ENCODE measurements around the gene SH2D7.
"Not testable (repeated sequence)": the region's sequence is repeated elsewhere in the genome, so short reads cannot be mapped to it uniquely, and the experiment has no call there.

The SH2D7 gene

GRCh38 chr15:78146425-78147154 is 54.2 kb downstream of the SH2D7 start:
- DNase-seq: no peak

- DNase-seq: no peak
These were observed 55.2 kb downstream of the SH2D7 start for GRCh38 chr15:78147566-78147965.

DNA sequence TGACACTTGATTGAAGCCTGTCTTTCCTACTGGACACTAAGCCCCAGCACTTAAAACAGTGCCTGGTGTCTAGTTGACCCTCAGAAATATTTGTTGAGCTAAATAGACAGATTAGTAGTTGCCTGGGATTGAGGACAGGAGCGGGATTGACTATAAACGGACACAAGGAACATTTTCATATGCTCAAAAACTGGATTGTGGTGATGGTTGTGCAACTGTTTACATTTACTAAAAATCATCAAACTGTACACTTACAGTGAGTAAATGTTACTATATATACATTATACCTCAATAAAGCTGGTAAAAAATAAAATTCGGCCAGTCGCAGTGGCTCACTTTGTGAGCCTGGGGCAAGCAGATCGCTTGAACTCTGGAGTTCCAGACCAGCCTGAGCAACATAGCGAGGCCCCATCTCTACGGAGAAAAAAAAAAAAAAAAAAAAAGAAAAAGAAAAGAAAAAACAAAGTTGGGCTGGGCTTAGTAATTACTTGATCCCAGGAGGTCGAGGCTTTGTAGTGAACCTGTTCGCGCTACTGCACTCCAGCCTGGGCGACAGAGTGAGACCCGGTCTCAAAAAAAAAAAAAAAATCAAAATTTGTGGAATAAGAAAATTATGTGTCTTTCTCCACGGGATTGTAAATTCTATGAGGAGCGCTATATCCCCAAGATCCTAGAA is 56.2 kb downstream of the SH2D7 start:
- no peak for DNase-seq

- DNase-seq: peak; percentile 94 to 95
These were observed 56.9 kb downstream of the SH2D7 start, which contains the start of gene IDH3A for GRCh38 chr15:78149068-78149804. TSS of gene IDH3A (plus strand) at chr15:78149362. CDS start at chr15:78149404, 42 bp downstream.

- peak in 1 of 2 experiments; percentile 42 for DNase-seq
These were observed 57.7 kb downstream of the SH2D7 start for GRCh38 chr15:78149805-78150751.

GRCh38 chr15:78151075-78151474 is 58.7 kb downstream of the SH2D7 start:
- DNase-seq: not testable (repeated sequence)
